CMK (cell line): ENCODE measurements around the gene ACP4.

Experiments
- DNase-seq: peaks from one replicate; pipeline ENCODE4 v3.0.0-alpha.2; 2010; ENCODE audit warnings: low read depth

Gene ACP4

DNA sequence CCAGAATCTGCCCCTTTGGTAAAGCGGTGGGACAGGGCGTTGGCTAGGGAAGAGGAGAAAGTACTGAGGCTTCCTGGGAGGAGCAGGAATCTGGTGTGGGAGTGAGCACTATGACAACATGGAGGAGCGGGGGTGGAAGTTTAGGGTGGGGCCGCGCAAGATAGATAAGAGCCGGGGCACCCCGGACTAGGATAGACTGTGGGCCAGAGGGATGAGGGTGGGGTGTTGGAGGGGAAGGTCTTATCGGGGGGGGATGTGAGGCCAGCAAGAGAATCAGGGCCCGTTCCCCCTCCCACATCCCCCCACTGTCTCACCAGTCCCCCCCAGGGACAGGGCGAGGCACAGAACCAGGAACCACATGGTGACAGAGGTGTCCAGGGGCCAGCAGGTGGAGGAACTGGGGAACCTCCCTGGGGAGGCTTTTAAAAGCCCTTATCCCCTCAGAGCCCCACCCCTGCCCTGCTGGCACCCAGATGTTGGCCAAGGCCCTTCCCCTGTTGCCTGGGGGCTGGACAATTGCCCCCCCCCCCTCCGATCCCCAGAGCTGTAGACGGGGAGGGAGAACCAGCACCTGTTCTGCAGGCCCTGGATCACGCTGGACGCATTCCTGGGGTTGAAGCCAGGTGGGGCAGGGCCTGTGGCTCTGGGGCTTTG, 33.3 kb downstream of the ACP4 start, which contains the start of gene KLK1:
KLK1 (minus strand) TSS at position 399 of the 654 bp plus-strand sequence; CDS start at position 360, 39 bp downstream.
- no peak for DNase-seq

DNA sequence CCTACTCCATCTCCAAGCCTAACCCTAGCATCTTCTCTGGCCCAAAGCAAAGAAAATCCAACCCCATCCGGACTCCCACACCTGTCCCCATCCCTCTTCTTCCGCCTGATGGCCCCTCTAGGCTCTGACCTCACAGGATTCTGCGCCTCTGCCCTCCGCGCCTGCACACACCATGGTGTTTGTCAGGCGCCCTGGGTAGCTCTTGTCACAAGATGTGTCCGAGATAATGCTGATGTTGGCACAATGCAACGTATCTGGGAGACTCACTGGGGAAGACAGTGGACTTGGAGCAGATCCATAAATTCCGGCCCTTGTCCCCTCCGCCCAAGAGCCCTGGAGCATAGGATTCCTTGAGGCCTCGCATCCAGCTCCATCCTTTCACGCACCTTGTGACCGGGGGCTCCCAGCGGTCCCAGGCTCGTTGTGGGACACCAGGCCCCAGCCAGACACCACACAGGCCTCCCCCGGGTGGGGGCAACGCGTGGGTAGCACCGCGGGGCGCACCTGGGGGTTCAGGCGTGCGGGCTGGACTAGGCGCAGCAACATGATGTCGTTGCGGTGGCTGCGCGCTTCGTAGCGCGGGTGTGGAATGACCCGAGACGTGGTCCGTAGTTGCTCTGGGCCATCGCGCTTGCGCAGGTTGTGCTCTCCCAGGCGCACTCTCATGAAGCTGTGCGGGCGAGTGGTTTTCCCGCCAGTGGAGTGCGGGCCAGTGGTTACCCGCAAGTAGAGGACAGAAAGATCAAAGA, 36.5 kb downstream of the ACP4 start:
- no peak for DNase-seq

DNA sequence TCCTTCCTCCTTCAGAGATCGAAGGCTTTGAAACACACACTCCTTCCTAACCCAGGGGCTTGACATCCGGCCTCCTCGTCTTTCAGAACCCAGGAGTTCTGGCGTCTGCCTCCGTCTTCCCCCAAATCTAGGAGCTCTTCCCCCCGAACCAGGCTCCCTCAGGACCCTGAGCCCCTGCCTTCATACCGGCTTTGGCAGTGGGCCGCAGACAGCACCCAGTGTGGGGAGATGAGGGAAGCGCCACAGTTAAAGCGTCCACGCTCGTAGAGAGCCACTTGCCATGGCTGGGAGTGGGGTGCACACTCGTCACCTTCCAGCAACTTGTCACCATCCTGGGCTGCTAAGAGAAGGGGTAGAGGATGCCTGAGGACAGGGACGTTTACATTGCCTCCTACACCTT, 37.3 kb downstream of the ACP4 start:
- no peak for DNase-seq

DNA sequence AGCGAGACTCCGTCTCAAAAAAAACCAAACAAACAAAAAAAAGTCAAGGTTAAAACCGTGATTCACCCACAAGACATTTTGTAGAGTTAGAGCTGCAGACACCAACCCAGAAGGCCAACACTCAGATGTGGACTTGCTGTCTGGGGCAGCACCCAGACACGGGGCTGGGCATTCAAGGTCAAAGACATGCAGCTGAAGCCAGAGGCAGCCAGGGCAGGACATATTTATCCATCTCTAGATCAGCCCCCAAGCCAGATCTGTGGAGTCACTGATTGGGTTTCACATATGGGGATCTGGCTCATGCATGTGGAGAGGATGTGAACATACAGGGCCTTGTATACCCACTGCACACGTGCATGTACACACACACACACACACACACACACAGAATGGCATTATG, 39.6 kb downstream of the ACP4 start:
- DNase-seq, result no peak

DNA sequence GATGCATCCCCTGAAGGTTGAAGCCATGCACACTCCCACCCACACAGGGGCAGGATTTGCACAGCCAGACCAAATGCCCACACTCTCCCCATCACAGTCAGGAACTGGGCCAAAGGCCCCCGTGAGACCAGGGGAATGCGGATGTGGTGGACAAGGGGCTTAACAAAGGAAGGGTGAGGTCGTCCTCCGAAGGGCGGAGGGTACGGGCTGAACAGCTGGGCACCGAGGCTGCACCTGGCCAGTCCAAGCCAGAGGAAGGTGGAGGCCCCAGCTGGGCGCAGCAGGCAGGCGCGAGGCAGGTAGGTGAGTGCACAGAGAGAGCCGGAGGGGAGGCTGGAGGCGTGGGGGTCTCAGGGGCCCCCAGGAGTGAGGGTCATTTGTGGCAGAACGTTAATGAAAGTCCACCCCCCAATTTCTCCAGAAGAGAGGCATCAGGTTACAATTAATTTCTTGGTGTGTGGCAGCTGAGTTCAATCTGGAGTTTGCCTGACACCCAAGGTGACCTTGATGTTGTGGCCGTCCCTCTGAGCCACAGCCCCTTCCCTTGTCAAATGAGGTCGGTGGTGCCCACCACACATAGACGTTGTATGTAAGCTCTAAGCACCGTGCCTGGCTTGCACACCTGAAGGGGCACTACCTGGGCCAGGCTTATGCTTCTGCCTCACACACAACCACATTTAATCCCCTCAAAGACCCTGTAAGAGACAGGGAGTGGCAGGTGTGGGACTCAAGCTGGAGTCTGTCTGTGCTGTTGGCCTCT, 40.2 kb downstream of the ACP4 start:
- DNase-seq, result no peak

DNA sequence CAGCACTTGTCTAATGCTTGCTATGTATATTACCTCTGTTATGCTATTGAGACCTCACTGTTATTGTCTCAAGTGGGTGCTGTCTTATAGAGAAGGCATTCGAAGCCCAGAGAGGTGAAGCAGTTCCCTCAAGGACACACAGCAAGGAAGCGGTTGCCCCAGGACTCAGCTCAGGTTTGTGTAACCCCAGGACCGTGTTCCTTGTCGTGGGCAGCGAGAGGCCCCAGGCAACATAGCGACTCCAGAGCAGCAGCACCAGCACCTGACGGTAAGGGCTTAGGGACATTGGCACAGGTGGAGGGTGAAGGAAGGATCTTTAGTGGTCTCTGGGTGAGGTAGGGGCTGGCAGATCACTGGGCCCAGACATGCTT, 40.8 kb downstream of the ACP4 start:
- no peak for DNase-seq

DNA sequence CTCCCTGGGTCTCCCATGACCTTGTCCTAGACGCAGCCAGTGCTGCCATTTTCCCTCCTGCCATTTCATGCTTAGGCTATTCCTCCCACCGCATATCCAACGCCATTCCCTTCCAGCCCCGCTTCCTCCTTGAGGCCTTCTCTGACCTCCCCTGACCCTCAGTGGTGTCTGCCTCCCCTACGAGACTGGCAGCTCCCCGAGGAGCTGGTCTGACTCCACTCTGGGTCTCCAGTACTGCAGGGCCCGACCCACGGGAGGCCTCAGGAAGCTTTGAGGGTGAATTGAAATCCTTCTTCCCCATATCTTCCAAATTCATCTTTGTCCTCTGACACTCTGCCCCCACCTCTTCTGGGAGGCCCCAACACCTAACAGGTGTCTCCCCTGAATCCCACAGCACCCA, 42.5 kb downstream of the ACP4 start:
- DNase-seq, result no peak

DNA sequence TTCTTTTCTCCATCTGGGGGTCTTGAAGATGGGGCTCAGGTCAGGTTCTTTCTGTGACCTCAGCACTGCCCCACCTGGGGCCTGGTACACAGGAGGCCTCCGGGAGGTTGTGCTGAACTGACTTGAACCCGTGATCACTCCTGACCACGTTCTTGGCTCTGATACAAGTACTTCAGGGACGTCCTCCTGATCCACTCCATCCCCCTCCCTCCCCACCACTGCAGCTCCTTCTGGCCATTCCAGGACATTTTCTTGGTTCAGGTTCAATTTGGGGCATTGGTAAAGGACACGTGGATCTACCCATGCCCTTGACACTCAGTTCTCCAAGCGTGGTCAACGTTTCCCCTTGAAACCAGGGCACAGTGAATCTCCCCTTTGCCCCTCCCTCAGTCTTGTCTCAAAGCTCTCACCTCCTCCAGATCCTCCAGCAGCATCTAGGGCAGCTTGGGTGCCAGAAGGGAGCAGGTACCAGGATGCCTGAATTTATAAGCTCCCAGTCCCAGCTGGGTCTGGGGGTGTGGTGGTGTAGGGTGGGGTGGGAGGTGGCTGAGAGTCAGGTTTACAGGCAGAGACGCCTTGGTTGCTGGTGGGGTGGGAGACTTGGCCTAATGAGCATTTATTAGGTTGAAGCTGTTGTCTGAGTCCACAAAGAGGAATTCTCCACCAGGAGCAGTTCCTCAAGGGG, 43.0 kb downstream of the ACP4 start, which contains the start of gene KLK15:
KLK15 (minus strand) TSS at position 458 of the 685 bp plus-strand sequence. CDS start 2,082 bp downstream, outside the sequence.
- no peak for DNase-seq

DNA sequence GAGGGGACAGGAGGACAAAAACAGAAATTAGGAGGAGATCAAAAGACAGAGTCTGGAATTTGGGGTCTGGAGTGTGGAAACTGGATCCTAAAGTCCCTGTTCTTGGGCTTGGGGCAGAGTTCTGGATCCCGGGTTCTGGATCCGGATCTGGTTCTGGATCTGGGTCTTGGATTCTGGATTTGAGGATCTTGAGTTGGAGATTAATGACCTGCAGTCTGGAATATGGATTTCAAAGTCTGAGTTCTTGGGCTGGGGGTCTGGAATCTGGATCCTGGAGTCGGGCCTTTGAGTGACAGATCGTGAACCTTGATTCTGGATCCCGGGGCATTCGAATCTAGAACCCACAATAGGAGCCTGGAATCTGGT, 43.6 kb downstream of the ACP4 start:
- no peak for DNase-seq

DNA sequence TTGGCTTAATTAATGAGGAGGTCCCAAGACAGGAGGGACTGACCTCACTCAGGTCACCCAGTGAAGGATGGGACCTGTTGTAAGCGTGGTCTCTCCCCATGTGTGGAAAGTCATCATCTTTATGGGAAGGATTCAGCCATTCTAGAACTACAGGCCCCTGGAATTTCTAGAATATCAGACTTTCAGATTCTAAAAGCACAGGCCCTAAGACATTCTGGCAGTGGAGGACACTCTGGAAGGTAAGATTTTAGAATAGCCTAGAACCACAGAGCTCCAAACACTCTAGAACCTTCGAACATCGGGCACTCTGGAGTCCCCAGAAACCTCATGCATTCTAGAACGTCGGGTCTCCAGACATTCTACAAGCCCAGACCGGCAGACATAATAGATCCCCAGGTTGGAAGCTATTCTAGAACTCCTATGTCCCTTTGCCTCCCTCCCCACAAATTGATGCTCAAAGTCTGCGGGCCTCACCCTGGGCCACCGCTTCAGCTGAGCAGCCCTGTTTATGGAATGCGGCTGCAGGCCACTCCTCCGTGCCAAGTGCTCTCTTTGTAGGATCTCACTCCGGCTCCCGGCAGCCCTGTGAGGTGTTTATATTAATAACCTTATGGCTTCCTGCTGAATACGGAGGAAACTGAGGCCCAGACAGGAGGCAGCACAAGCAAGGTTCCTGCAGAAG, 45.0 kb downstream of the ACP4 start:
- no peak for DNase-seq

DNA sequence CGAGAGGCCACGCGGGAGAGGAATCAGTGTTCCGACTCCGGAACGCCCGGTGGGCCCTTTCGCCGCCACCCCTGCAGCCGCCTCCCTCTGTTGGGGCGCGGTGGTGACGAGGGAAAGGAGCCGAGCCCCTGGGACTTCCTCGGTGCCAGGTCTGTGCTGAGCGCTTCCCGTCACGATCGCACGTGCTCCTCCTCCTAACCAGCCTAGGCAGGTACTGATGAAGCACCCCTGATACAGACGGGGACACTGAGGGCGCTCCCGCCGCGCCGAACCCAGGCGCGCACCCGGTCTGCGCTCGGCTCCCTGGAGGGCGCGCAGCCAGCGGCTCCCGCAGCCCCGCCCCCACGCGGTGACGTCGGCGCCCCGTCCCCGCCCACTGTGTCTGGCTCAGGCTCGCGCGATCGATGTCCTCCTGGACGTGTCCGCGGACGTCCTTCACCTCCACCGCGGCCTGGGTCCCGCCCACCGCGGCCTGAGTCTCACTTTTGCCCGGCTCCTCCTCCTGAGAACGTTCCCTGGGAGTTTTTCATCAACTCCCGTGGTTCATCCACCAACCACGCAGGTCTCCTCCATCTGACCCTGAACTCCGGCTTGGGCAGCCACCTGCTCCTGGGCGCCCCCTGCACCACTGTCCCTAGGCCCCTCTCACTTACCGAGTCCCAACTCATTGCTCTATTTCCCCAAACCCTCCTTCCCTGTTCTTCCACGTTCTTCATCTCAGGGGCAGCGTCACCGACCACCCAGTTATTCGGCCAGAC, 45.7 kb downstream of the ACP4 start:
- DNase-seq, result peak; percentile 60

DNA sequence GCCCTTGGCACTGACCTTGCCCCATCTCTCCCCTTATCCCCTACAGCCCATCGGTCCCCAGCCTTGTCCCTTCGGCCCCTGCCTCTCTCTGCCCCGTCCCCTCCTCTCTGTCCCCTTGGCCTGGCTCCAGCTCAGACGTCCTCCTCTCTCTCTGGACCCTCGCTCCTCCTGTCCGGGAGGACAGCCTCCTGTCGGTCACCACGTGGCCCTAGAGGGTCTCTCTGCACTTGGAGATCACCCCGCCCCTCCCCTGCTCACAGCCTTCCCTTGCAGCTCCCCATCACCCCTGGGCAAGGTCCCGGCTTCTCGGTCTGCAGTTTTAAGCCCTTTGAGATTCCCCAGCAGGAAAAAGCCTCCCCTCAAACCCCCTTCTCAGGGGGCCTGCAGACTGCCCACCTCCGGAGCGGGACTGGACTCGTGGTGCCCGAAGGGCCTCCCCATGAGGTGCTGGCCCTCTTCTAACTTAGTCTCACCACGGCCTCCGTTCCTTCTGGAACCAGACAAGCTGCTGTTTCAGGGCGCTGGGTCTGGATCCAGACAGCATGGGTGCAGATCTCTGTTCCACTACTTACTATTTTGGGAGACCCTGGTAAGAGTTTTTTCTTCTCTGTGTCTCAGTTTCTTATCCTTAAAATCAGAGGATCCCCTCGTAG, 46.5 kb downstream of the ACP4 start:
- no peak for DNase-seq

DNA sequence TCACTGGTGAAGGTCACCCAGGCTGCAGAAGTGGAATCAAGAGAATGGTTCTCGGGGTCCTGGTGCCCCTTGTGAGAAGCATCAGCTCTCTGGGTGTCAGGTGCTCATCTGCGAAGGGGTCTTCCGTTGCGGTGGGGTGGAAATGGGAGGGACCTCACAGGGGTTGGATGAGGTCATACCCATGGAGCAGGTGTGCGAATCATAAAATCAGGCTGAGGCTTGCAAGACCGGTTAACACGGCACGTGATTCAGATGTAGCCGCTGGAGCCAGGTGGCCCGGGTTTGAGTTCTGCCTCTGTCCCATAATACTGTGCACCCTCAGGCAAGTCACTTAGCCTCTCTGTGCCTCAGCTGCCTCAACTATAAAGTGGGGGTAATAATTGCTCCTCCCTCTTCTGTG, 47.1 kb downstream of the ACP4 start:
- no peak for DNase-seq

DNA sequence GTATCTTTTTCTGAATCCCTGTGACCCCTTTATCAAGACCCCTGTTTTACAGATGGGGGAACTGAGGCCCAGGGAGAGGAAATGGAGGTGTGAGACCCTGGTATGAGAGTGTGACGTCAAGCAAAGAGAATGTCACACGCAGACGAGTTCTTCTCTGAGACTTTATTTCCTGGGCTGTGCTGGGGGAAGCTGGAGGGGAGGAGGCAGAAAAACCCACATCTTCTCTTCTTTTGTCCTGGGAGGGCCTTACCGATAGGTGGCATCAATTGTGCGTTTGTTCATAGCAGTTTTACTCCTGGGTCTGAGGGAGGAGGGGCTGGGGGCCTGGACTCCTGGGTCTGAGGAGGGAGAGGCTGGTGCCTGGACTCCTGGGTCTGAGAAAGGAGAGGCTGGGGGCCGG, 48.0 kb downstream of the ACP4 start:
- DNase-seq, result no peak

DNA sequence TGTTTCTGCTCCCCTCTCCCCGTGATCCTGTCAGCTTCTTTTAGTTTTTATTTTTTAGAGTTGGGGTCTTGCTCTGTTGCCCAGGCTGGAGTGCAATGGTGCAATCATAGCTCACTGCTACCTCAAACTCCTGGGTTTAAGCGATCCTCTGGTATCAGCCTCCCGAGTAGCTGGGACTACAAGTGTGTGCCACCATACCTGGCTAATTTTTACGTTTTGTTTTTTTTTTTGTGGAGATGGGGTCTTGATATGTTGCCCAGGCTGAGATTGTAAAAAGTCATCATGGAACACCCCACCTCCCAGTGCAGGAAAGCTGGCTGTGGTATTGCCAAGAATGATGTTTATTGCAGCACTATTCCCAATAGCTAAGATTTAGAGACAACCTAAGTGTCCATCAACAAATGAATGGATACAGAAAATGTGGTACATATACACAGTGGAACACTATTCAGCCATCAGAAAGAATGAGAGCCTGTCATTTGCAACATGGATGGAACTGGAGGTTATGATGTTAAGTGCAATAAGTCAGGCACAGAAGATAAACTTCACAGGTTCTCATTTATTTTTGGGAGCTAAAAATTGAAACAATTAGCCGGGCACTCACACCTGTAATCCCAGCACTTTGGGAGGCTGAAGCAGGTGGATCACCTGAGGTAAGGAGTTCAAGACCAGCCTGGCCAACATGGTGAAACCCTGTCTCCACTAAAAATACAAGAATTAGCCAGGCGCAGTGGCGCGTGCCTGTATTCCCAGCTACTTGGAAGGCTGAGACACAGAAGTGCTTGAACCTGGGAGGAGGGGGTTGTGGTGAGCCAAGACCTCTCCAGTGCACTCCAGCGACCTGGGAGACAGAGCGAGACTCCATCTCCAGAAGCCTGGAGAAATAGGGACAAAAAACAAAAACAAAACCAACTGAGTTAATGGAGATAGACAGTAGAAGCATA, 49.8 kb downstream of the ACP4 start:
- DNase-seq, result no peak

DNA sequence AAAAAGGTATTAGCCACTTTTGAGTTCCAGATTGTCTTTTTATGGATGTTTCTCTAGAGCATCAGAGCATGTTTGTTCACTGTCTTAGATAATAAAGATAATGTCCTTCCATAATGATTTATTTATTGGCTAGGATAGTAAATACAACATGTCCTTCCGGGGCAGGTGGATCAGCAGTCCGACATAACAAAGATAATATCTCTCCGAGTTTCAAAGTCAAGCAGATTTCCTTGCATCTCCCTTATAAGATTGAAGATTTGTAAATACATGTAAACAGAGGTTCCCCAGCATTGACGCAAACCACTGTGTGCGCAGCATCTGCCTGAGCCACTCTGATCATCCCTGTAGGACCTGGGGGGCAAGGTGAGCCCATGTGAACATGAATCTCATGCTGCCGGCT, 51.9 kb downstream of the ACP4 start:
- no peak for DNase-seq

DNA sequence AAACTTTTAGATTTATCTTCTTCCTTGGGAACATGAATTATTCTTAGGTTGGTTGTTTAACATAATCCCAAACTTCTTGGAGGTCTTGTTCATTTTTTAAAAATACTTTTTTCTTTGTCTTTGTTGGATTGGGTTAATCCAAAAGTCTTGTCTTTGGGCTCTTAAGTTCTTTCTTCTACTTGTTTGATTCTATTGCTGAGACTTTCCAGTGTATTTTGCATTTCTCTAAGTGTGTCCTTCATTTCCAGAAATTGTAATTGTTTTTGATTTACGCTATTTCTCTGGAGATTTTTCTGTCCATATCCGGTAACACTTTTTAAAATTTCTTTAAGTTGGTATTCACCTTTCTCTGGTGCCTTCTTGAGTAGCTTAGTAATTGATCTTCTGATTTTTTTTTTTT, 53.0 kb downstream of the ACP4 start:
- DNase-seq, result no peak

DNA sequence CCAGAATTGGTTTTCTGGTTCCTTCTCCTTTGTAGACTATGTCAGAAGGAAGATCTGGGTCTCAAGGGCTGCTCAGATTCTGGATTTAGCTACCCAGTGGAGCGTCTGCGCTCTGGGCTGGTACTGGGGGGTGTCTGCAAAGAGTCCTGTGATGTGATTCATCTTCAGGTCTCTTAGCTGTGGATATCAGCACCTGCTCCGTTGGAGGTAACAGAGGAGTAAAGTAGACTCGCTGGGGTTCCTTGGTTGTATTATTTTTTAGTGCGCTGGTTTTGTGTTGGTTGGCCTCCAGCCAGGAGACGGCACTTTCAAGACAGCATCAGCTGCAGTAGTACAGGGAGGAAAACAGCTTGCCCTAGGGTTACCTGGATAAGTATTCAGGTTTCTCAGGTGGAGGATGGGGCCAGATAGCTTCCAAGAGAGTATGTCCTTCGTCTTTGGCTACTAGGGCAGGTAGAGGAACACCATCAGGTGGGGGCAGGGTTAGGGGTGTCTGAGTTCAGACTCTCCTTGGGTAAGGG, 53.5 kb downstream of the ACP4 start:
- no peak for DNase-seq

DNA sequence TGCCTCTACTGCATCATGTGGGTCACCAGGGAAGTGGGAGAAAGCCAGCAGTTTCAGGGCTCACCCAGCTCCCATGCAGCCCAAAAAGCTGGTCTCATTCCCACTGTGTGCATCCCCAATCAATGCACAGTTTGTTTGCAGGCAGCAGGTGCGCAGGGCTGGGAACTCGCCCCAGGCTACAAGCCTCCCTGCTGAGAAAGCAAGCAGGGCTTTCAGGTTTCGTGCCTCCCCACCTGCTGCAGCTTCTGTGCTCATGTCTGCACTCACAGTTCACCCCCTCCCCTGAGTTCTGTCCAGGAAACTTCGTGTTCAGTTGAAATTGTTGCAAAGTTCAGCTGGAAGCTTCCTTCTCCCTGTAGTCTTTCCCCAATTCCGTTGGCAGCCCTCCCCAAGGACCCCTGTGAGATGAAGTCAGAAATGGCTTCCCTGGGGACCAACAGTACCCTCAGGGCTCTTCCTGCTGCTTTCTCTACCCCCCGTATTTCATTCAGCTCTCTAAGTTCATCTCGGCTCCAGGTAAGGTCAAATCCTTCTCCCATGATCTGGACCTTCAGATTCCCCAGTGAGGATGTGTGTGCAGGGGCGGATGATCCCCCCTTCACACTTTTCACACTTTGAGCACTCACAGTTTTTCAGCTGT, 54.2 kb downstream of the ACP4 start:
- DNase-seq, result no peak
